Measurements from ENCODE around the gene SERPINH1.

SERPINH1 gene

DNA sequence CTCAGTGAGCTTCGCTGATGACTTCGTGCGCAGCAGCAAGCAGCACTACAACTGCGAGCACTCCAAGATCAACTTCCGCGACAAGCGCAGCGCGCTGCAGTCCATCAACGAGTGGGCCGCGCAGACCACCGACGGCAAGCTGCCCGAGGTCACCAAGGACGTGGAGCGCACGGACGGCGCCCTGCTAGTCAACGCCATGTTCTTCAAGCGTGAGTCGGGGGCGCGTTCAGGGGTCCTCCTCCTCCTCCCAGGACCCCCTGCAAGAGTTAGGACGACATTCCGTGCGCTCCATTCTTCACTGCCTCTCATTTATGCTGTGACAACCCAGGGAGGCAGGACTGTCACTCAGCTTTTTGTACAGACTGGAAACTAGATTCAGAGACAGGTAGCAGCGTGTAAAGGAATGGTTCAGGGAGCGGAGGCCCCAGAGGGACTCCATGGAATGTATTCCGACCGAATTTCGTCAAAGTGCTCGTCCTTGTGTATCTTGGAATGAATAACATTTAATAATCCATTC, 4.8 kb downstream of the SERPINH1 start:
- H3K27me3 Mint-ChIP-seq, result no peaks in the 10 kb centered on the region
- DNase-seq, result no peak
- H3K4me1 Mint-ChIP-seq, result peaks cover 31% of the 10 kb centered on the region
- CTCF ChIA-PET, result interaction anchor here (3.7 to 4.5 kb wide), 2 partner anchors 9 to 11 kb away, joined by 11 to 20 read pairs; no protein-coding TSS in a partner anchor
- no peak overlapping the region for H3K27ac Mint-ChIP-seq
- peaks cover 12% of the 10 kb centered on the region for H3K36me3 Mint-ChIP-seq
- H3K4me3 Mint-ChIP-seq, result no peak overlapping the region
- no peaks in the 10 kb centered on the region for H3K9me3 Mint-ChIP-seq

DNA sequence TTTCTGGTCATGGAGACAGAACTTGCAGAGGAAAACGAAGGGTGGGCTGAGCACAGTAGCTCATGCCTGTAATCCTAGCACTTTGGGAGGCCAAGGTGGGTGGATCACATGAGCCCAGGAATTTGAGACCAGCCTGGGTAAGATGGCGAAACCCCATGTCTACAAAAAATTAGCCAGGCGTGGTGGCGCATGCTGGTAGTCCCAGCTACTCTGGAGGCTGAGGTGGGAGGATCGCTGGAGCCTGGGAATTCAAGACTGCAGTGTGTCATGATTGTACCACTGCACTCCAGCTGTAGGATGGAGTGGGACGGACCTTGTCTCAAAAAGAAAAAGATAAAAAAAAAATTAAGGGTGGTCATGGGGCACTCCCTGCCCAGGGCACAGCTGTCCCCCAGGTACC, 5.9 kb downstream of the SERPINH1 start:
- no peaks in the 10 kb centered on the region for H3K27me3 Mint-ChIP-seq
- CTCF ChIA-PET, result interaction anchor here (3.7 to 4.5 kb wide), 2 partner anchors 8 to 10 kb away, joined by 11 to 20 read pairs; no protein-coding TSS in a partner anchor
- no peak for DNase-seq

DNA sequence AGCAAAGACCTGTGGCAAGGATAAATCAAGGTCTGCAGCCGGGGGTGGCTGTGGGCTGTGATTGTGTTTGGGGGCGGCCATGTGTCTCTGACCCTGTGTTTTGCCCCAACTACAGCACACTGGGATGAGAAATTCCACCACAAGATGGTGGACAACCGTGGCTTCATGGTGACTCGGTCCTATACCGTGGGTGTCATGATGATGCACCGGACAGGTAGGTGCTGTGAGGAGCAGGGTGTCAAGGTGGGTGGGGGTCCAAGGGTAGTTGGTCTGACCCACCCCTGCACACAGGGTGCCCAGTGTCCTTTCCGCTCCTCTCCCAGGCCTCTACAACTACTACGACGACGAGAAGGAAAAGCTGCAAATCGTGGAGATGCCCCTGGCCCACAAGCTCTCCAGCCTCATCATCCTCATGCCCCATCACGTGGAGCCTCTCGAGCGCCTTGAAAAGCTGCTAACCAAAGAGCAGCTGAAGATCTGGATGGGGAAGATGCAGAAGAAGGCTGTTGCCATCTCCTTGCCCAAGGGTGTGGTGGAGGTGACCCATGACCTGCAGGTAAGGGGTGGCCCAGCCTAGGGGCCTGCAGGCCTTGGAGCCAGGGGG, 6.7 kb downstream of the SERPINH1 start:
- no peak for DNase-seq
- CTCF ChIA-PET, result interaction anchor here (1.3 to 4.5 kb wide), 3 partner anchors 7 to 10 kb away, joined by 4 to 20 read pairs (median 11); no protein-coding TSS in a partner anchor
- H3K27me3 Mint-ChIP-seq, result no peaks in the 10 kb centered on the region
- no peaks in the 10 kb centered on the region for H3K9me3 Mint-ChIP-seq
- H3K36me3 Mint-ChIP-seq, result peaks cover 15% of the 10 kb centered on the region
- no peak overlapping the region for H3K4me3 Mint-ChIP-seq
- H3K4me1 Mint-ChIP-seq, result peaks cover 13% of the 10 kb centered on the region
- H3K27ac Mint-ChIP-seq, result no peak overlapping the region

More for the DNA sequence above, 5.9 kb downstream of the SERPINH1 start:
- H3K4me1 Mint-ChIP-seq, result peaks cover 20% of the 10 kb centered on the region
- H3K27ac Mint-ChIP-seq, result no peak overlapping the region
- peaks cover 15% of the 10 kb centered on the region for H3K36me3 Mint-ChIP-seq
- H3K9me3 Mint-ChIP-seq, result no peaks in the 10 kb centered on the region
- H3K4me3 Mint-ChIP-seq, result no peak overlapping the region

DNA sequence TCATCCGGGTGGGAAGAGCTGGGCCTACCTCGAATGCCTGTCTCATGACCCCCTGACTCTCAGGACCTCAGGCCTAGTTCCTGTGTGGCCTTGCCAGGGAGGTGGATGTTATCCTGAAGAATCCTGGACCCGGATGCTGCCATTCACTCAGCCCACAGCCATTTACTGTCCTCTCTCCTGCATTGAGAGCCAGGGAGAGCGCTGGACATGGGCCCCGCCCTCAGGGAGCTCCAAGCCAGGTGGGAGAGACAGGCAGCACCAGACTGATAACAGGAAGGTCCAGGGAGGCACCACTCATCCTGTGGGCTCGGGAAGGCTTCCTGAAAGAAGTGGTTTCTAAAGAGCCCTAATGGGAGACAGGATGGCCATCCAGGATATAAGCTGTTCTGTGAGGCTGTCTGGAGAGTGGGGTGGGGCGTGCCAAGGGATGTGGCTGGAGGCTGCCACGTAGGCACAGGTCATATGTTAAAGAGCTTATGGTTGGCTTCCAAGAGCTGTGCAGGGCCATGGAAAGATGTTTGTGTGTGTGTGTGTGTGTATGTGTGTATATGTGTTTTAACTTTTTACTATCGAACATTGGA, 8.6 kb downstream of the SERPINH1 start:
- Mint-ChIP-seq H3K27ac (no peak overlapping the region), H3K4me1 (peaks cover 4% of the 10 kb centered on the region), H3K4me3 (no peak overlapping the region), H3K36me3 (peaks cover 15% of the 10 kb centered on the region), H3K27me3 (no peaks in the 10 kb centered on the region), H3K9me3 (no peaks in the 10 kb centered on the region)
- CTCF ChIA-PET, result interaction anchor here (0.6 to 0.9 kb wide), 2 partner anchors 12 to 24 kb away, joined by 3 read pairs; no protein-coding TSS in a partner anchor
- no peak for DNase-seq

DNA sequence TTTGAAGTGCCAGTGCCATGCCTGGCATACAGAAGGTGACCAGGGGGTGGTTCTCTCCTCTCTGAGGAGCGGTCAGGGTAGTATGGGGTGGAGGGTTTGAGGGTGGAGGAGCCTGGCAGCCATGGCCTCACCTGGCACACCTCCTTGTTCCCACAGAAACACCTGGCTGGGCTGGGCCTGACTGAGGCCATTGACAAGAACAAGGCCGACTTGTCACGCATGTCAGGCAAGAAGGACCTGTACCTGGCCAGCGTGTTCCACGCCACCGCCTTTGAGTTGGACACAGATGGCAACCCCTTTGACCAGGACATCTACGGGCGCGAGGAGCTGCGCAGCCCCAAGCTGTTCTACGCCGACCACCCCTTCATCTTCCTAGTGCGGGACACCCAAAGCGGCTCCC, 9.6 kb downstream of the SERPINH1 start:
- DNase-seq, result no peak
- no peak overlapping the region for H3K4me3 Mint-ChIP-seq
- H3K9me3 Mint-ChIP-seq, result no peaks in the 10 kb centered on the region
- no peak overlapping the region for H3K27ac Mint-ChIP-seq
- peaks cover 6% of the 10 kb centered on the region for H3K4me1 Mint-ChIP-seq
- CTCF ChIA-PET, result interaction anchor here (0.9 kb wide), 1 partner anchor 11 kb away, joined by 3 read pairs; no protein-coding TSS in a partner anchor
- H3K27me3 Mint-ChIP-seq, result peaks cover 9% of the 10 kb centered on the region
- peaks cover 15% of the 10 kb centered on the region for H3K36me3 Mint-ChIP-seq

DNA sequence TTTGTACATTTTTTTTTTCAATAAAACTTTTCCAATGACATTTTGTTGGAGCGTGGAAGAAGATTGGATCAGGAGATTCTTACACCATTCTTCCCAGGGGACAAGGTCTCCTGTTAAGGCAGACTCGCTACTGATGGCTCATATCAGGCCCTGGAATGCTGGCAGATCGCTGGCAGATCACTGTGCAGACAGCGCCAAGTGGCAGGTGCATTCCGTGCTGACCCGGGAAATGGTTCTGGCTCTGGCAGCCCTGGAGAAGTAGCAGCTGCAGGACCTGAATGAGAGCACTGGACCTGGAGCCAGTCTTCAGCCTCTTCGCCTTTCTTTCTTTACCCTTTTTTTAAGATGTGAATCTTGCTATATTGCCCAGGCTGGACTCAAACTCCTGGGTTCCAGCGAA, 10.7 kb downstream of the SERPINH1 start:
- CTCF ChIA-PET, result no interaction called here
- peaks cover 7% of the 10 kb centered on the region for H3K4me1 Mint-ChIP-seq
- H3K36me3 Mint-ChIP-seq, result peaks cover 14% of the 10 kb centered on the region
- H3K27me3 Mint-ChIP-seq, result peaks cover 14% of the 10 kb centered on the region
- no peaks in the 10 kb centered on the region for H3K9me3 Mint-ChIP-seq
- H3K4me3 Mint-ChIP-seq, result no peak overlapping the region
- H3K27ac Mint-ChIP-seq, result no peak overlapping the region
- no peak for DNase-seq

DNA sequence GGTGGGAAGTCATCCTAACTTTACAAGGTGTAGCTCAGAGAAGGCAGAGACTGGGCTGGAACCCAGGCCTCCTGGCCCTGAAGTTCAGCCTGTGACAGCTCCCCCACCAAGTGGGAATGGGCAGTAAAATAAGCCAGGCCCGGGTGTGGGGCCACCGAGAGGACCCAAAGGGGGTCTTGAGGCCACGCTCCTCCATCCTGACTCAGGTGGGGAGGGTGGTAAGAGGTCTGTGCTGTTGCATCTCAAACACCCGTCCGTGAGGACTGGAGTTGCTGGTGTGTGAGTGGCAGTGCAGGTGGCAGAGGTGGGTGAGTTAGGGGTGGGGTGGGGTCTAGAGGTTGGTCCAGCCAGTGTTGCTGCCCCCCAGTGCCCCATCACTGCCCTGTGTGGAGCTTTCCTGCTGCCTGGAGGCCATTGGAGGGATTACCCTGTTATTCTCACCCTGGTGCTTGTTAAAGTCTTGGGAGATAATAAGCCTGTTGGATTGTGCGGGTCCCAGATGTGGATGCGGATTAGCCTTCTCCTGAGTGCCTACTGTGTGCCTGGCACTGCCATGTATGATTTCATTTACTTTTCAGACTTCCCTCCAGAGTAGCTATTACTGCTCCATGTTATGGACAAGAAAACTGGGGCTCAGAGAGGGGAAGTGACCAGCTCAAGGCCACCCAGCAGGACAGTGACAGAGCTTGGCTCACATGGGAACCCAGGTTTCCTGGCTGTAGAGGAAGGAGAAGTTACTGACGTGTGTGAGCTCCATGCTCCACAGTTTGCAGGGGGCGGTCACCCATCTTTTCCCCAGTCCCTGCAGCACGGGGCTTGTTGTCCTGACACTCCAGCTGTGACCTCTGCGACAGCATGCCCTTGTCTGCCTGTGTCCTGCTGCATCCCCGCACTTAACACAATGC, 12.9 kb downstream of the SERPINH1 start:
- no peaks in the 10 kb centered on the region for H3K9me3 Mint-ChIP-seq
- no peak for DNase-seq
- H3K27me3 Mint-ChIP-seq, result peaks cover 15% of the 10 kb centered on the region
- H3K27ac Mint-ChIP-seq, result no peak overlapping the region
- peaks cover 15% of the 10 kb centered on the region for H3K4me1 Mint-ChIP-seq
- no peak overlapping the region for H3K4me3 Mint-ChIP-seq
- CTCF ChIA-PET, result interaction anchor here (0.7 to 3.1 kb wide), 7 partner anchors 8 to 186 kb away, joined by 3 to 20 read pairs (median 5); no protein-coding TSS in a partner anchor
- H3K36me3 Mint-ChIP-seq, result peaks cover 6% of the 10 kb centered on the region

DNA sequence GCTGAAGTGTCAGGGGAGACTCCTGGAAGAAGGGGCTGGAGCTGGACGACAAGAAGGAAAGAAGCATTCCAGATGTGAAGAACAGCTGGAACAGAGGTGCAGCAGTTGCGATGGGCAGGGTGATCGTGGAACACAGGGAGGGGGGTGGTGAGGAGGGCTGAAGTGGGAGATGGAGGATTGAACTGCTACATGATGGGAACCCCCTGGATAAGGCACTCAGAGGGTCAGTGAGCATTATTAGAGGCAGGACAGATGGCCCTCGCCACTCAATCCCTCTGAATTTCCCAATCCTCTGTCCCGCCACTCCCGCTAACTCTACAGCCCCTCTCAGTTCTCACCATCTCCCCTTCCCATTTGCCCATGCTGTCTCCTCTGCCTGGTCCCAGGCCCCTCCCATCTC, 14.0 kb downstream of the SERPINH1 start:
- Mint-ChIP-seq H3K4me1 (peaks cover 15% of the 10 kb centered on the region), H3K9me3 (no peaks in the 10 kb centered on the region), H3K27ac (no peak overlapping the region), H3K36me3 (peaks cover 3% of the 10 kb centered on the region), H3K4me3 (no peak overlapping the region), H3K27me3 (peaks cover 21% of the 10 kb centered on the region)
- no peak for DNase-seq
- CTCF ChIA-PET, result interaction anchor here (0.6 to 3.1 kb wide), 9 partner anchors 10 to 1710 kb away, joined by 3 to 20 read pairs (median 5); partner anchors contain the start of gene SERPINH1

DNA sequence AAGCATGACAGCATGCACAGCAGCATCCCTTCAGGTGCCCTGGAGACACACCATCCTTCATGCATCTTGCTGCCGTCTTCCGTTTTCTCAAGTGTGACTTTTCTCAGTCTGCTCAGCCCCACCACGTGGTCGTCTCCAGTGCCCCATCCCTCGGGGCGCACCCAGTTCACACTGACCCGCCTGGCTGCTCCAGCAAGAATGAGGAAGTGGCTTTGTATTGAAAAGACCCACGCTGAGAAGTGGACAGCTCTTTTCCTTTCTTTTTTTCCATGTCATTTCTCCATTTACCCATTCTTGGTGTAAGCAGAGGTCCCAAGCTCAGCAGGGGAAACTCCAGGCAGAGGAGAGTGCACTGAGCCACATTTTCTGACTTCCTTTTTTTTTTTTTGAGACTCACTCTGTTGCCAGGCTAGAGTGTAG, 14.5 kb downstream of the SERPINH1 start:
- H3K27me3 Mint-ChIP-seq, result peaks cover 22% of the 10 kb centered on the region
- H3K4me1 Mint-ChIP-seq, result peaks cover 15% of the 10 kb centered on the region
- no peak for DNase-seq
- H3K27ac Mint-ChIP-seq, result peak overlapping the region; percentile 20
- peaks cover 3% of the 10 kb centered on the region for H3K36me3 Mint-ChIP-seq
- CTCF ChIA-PET, result interaction anchor here (0.6 to 3.1 kb wide), 10 partner anchors 10 to 1709 kb away, joined by 3 to 20 read pairs (median 4); partner anchors contain the start of gene SERPINH1
- no peaks in the 10 kb centered on the region for H3K9me3 Mint-ChIP-seq
- no peak overlapping the region for H3K4me3 Mint-ChIP-seq

DNA sequence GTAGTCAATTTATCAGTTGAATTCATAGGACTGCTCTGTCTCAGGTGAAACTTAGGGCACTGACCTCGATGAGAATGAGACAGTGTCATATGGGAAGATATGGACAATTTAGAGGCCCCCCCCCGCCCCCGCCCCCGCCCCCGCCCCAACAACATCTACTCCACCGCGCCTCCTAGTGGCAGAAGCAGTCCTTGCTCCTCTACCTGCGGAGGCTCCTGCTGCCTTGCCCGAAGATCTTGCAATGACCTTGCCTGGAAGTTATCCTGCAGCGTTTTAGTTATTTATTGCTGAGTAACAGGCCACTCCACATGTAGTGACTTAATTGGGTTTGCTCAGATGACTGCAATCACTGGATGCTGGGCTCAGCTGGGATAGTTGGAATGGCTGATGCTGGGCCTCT, 15.2 kb downstream of the SERPINH1 start:
- Mint-ChIP-seq H3K9me3 (no peaks in the 10 kb centered on the region), H3K27ac (no peak overlapping the region), H3K4me1 (peaks cover 17% of the 10 kb centered on the region), H3K4me3 (no peak overlapping the region), H3K27me3 (peaks cover 26% of the 10 kb centered on the region), H3K36me3 (peaks cover 2% of the 10 kb centered on the region)
- DNase-seq, result peak; percentile 73
- CTCF ChIA-PET, result interaction anchor here (0.7 to 3.1 kb wide), 12 partner anchors 9 to 187 kb away, joined by 3 to 20 read pairs (median 4); partner anchors contain the start of gene SERPINH1

DNA sequence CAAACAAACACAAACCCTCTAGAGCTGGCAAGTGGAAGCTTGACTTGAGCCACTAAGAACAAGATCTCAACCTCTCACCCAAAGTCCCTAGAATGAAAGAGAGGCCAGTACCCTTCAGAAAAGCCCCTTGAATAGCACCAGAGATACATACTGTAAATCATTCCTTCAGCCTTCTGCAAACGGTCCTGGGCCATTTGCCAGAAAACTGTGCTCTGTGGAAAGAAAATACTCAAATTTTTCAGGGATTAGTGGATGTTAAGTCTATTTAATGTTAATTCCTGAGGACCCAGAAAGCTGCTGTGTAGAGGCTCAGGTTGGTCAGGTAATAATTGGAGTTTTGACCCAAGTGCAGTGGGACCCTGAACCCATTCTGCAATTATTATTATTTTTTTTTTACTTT, 16.9 kb downstream of the SERPINH1 start:
- Mint-ChIP-seq H3K9me3 (no peaks in the 10 kb centered on the region), H3K4me3 (no peak overlapping the region), H3K27ac (no peak overlapping the region), H3K27me3 (peaks cover 29% of the 10 kb centered on the region), H3K4me1 (peaks cover 28% of the 10 kb centered on the region), H3K36me3 (no peaks in the 10 kb centered on the region)
- DNase-seq, result no peak
- CTCF ChIA-PET, result interaction anchor here (1.2 to 2.1 kb wide), 2 partner anchors 12 to 32 kb away, joined by 4 to 11 read pairs; no protein-coding TSS in a partner anchor

DNA sequence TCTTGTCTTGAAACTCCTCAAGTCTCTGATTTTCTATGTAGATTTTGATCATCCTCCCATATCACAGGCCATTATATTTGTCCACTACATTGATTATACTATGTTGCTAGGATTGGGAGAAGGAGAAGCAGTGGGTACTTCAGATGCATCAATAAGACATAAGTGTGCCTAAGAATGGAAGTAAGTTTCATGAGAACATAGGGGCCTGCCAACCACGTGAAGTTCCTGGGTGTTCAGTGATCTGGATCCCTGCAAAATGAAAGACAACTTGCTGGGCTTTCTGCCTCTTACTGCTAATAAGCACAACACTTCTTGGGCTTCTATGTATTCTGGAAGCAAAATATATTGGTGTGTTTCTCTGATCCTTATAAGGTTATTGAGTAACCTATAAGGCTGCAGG, 17.8 kb downstream of the SERPINH1 start:
- DNase-seq, result no peak
- CTCF ChIA-PET, result no interaction called here
- Mint-ChIP-seq H3K4me1 (peaks cover 32% of the 10 kb centered on the region), H3K36me3 (no peaks in the 10 kb centered on the region), H3K27ac (no peak overlapping the region), H3K9me3 (no peaks in the 10 kb centered on the region), H3K4me3 (no peak overlapping the region), H3K27me3 (peaks cover 35% of the 10 kb centered on the region)

DNA sequence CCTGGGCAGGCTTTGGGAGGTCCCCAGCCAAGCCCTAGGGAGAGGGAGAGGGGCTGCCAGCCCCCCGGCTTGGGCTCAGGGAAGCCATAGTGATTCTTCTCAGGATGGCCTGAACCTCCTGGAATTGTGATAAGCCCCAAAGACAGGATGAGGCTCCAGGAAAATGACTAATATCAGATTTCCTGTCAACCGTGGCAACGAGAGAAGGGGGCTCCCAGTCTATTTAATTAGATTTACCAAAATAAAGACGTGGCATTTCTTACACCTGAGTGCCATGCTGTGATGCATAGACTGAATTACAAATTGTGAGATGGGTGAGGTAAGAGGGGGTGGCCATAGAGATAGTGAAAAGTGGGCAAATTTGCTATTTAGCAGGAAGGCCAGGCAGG, 20.4 kb downstream of the SERPINH1 start:
- H3K4me1 Mint-ChIP-seq, result peaks cover 25% of the 10 kb centered on the region
- H3K27me3 Mint-ChIP-seq, result peaks cover 36% of the 10 kb centered on the region
- CTCF ChIA-PET, result interaction anchor here (0.9 to 1.1 kb wide), 2 partner anchors 11 to 16 kb away, joined by 3 to 4 read pairs; no protein-coding TSS in a partner anchor
- peak overlapping the region; percentile 75 for H3K4me3 Mint-ChIP-seq
- H3K9me3 Mint-ChIP-seq, result no peaks in the 10 kb centered on the region
- H3K27ac Mint-ChIP-seq, result peak overlapping the region; percentile 69
- no peaks in the 10 kb centered on the region for H3K36me3 Mint-ChIP-seq
- no peak for DNase-seq
